NCI-H1417 (cell line): Measurements from ENCODE around the gene DNM3.

ENCODE experiments used
- DNase-seq, 3 experiments: peaks; one replicate each; lab custom pipeline; 2025; lab: John Stamatoyannopoulos, UW

DNM3 gene

GRCh38 chr1:172140072-172140471 is 298.8 kb downstream of the DNM3 start:
- DNase-seq, result no peak

DNA sequence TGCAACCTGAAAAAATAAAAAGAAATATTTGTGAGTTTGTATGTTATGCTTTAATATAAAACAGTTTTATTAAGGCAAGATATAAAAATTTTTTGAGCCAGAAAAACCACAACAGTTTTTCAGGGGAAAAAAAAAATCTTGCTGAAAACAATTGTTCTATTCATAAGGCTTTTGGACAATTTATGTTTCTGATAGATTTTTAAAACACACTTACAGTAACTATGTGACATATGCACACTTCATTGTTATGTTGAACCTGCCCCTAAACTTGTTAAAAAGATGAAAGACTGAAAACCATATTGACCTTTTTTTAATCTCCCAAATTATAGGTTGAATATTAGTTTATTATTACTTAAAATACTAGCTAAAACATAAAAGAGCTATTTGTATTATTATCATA is 299.3 kb downstream of the DNM3 start:
- DNase-seq, result no peak

DNA sequence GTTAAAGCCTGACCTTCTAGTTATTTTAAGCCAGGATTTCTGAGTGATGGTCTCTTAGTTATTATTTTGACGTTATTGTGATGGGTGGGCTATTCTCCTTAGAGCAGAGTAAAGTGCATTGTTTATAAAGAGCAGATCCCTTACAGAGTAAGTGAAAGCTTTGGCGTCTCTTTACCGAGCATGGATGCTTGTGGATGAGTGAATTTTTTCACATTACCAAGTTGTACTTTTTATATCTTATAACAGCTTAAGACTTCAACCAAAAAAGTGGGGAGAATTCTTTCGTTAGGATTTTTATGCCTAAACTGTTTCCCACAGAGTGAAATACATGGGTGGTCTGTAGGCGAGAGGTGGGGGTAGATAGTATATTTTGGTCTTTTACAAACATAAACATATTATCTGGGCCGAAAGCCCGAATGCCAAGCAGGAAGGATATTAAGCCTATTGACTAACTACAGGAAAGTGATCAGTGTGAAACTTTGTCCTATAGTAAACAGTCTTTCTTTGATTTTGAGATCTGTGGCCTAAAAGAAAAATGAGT is 300.1 kb downstream of the DNM3 start:
- DNase-seq, result no peak

GRCh38 chr1:172142324-172142723 is 301.0 kb downstream of the DNM3 start:
- no peak for DNase-seq

GRCh38 chr1:172143384-172144055 is 302.2 kb downstream of the DNM3 start:
- no peak for DNase-seq

- DNase-seq, result no peak
Measured at GRCh38 chr1:172144445-172145061, 303.3 kb downstream of the DNM3 start.

DNA sequence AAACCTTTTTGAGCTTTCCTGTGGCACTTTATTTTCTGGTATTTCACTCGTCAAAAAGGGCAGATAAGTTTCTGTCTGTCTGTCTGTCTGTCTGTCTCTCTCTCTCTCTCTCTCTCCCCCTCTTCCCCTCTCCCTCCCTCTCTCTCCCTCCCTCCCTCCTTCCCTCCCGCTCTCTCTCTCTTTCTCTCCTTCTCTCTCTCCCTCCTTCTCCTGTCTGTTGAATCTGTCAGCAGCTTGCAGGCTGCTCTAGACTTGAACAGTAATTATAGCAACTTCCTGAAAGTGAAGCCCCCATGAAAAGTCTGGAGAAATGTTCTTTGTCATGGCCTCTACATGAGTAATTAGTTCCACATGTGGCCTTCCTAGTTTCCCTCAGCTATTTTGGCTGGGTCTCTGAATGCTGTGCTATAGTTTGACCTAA is 303.9 kb downstream of the DNM3 start:
- no peak for DNase-seq

DNA sequence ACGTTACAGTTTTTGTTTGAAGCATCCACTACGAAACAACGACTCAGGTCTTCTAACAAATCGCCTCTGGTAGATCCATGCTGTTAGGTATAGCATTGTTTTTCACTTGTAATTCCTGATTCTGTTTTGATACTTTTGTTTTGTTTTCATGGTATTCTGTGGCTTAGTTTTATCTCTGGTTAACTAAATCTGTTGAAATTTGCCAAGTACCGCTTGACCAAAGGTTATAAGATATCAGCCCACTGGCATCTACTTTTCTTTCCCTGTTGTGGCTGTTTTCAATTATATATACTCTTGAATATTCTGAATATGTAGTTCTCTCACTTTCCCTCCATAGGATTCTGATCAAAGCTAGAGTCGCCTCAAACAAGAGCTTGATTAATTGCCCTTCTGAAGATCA is 304.4 kb downstream of the DNM3 start:
- DNase-seq, result no peak

- DNase-seq, result no peak
Measured at GRCh38 chr1:172146141-172146850, 305.0 kb downstream of the DNM3 start.

- DNase-seq, result no peak
Measured at GRCh38 chr1:172147541-172147940, 306.2 kb downstream of the DNM3 start.

DNA sequence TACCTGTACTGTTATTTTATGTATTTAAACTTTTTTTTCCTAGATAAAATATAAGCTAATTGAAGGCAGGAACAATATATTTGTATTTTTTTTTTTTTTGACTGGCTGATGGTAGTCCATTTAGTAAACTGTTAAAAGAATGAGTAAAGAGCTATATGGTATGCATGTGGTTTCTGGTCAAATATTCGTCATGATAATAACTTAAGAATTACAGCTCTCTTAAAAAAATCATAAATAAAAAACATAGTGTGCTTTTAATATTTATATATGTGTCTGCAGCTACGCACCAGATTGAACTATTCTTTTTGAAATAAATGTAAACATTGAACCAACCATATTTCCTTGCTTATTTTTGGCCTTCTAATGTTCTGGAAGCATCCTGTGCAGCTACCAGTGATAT is 306.9 kb downstream of the DNM3 start:
- DNase-seq, result no peak

- DNase-seq, result no peak
Measured at GRCh38 chr1:172148707-172149106, 307.4 kb downstream of the DNM3 start.

GRCh38 chr1:172149346-172149745 is 308.0 kb downstream of the DNM3 start:
- DNase-seq, result no peak

DNA sequence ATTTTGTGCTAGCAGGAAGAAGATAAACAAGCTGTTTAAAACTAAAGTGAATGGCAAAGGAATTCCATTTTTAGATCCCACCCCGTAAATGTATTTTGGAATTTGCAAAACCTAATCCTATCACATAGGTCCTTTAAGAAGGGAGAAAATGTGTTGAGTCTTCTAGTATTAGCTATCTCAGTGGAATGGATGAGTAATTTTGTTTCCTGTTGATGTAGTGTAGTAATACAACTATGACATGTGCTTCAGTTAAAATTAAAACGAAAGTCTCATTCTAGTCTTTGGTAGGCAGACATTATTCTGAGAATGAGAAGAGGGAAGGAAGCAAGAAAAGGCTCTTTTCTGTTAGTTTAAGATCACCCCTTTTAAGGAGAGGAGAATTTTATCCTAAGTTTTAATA is 313.3 kb downstream of the DNM3 start:
- DNase-seq, result no peak

DNA sequence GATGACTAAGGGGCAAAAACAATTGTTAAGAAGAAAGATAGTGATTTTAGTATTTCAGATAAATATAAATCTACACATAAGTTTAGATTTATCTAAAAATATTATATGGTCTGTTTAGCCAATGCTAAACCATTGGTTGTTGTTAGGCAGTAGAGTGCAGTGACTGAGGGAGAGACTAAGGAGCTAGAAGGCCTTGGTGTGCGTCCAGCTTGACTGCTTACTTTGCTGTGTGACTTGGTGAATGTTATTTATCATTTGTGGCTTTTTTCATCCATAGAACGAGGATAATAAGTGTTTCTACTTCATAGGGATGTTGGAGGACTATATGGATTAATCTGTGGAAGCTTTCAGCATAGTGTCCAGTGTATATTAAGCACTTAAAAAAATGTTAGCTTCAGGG is 314.5 kb downstream of the DNM3 start:
- no peak for DNase-seq

GRCh38 chr1:172162236-172162635 is 320.9 kb downstream of the DNM3 start:
- DNase-seq, result peak in 1 of 3 experiments; percentile 71

DNA sequence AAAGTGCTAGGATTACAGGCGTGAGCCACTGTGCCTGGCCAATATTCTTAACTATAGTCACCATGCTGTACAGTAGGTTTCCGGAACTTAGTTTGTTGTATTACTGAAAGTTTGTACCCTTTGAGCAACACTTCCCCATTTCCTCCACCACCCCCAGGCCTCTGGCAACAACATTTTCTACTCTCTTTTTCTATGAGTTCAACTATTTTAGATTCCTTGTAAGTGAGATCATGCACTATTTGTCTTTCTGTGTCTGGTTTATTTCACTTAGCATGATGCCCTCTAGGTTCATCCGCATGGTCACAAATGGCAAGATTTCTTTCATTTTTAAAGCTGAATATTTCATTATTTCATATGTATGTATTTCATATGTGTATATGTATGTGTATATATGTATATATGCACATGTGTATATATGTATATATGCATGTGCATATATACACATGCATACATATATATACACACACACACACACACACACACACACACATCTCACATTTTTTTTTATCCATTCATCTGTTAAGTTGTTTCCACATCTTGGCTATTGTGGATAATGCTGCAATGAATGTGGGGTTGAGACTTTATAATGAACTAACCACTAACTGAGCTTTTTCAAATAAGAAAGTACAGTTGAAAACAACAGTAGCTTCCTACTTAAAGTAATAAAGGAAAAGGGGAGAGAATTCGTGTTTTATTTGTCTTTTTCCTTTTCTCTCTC is 322.4 kb downstream of the DNM3 start:
- no peak for DNase-seq

DNA sequence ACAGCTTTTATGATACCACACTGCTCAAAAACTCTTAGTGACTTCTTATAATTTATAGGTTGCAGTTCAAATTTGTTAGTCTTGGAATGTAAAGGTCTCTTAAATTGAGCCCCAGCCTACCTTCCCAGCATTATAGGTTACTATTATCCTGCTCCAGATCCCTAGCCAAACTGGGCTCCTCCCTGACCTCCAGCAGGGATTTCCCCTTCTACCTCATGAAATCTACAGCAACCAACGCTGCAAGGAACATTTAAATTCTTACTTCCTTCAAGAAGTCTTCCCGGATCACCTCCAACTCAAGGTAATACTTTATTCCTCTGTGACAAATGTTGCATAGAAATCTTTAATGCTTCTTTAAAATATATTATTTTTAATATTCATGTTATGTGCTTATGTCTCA is 324.1 kb downstream of the DNM3 start:
- DNase-seq, result no peak

GRCh38 chr1:172167796-172168596 is 326.7 kb downstream of the DNM3 start:
- DNase-seq, result peak in 2 of 3 experiments; percentile 49 to 90

DNA sequence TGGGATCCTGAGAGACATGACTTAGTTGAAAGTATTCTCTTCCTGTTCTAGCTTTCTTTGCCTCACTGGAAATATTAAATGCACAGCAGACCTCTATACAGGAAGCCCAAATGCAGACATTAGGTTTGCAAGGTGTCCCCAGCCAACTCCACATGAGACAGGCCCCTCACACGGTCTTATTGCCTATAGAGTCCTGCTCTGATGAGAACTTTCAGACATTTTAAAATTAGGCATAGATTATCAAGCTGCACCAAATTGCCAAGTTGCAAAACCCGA is 327.2 kb downstream of the DNM3 start:
- DNase-seq, result no peak

DNA sequence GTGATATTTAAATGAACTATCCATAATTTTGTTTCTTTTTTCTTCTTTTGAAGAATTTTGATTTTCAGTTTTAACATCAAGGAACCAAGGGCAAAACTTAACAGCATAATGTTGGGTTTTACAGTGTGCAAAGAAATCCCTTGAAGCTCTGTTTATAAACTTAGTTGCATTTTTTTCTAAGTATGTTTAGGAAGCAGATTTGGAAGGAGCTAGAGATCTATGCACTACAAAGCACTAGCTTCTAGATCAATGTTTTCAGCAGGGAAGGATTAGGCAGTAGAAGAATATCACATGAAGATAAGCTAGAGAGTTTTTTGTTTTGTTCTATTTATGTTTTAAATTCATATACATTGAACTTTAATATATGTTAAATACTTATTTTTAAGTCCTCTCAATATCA is 328.5 kb downstream of the DNM3 start:
- DNase-seq, result no peak

GRCh38 chr1:172172352-172172831 is 331.1 kb downstream of the DNM3 start:
- DNase-seq, result no peak
